MM.1S (cell line): Measurements from ENCODE around the gene ARMC9.

Experiments
- DNase-seq: peaks from one replicate; pipeline ENCODE4 v3.0.0-alpha.2; 2015
- H2AFZ ChIP-seq: fragments of 300-600 bp; sonication (generic); 2 replicates; pipeline ENCODE4 v1.6.0; 2016; ENCODE audit warnings: antibody characterized with exemption, low read length
- H3F3A ChIP-seq: fragments of 300-600 bp; sonication (generic); 2 replicates; pipeline ENCODE4 v1.6.1; 2016; ENCODE audit warnings: mild to moderate bottlenecking, antibody characterized with exemption, low read length, moderate library complexity, mixed read lengths; ENCODE audit not compliant: insufficient read depth
- H3K27ac ChIP-seq: fragments of 300-600 bp; sonication (generic); 2 replicates; pipeline ENCODE4 v1.5.1; 2016; ENCODE audit warnings: mild to moderate bottlenecking, low read length
- H3K27me3 ChIP-seq: fragments of 300-600 bp; sonication (generic); replicated peaks from 2 replicates; pipeline ENCODE4 v1.6.0; 2016; ENCODE audit warnings: low read length; ENCODE audit not compliant: insufficient read depth
- H3K36me3 ChIP-seq: fragments of 300-600 bp; sonication (generic); replicated peaks from 2 replicates; pipeline ENCODE4 v1.6.1; 2016; ENCODE audit warnings: mild to moderate bottlenecking, low read length, mixed read lengths; ENCODE audit not compliant: insufficient read depth
- H3K4me1 ChIP-seq: fragments of 300-600 bp; sonication (generic); 2 replicates; pipeline ENCODE4 v1.6.1; 2016; ENCODE audit warnings: low read length, mixed read lengths
- H3K4me2 ChIP-seq: fragments of 300-600 bp; sonication (generic); 2 replicates; pipeline ENCODE4 v1.6.0; 2016; ENCODE audit warnings: low read depth, low read length
- H3K4me3 ChIP-seq: fragments of 300-600 bp; sonication (generic); 2 replicates; pipeline ENCODE4 v1.5.1; 2016; ENCODE audit warnings: low read length, mixed read lengths
- H3K79me2 ChIP-seq: fragments of 300-600 bp; sonication (generic); 2 replicates; pipeline ENCODE4 v1.6.1; 2016; ENCODE audit warnings: mixed run types, low read length, mixed read lengths
- H3K9ac ChIP-seq: fragments of 300-600 bp; sonication (generic); 2 replicates; pipeline ENCODE4 v1.6.1; 2016; ENCODE audit warnings: low read length, mixed read lengths
- H3K9me2 ChIP-seq: fragments of 300-600 bp; sonication (generic); replicated peaks from 2 replicates; pipeline ENCODE4 v1.6.1; 2016; ENCODE audit warnings: mild to moderate bottlenecking, low read length, mixed read lengths; ENCODE audit not compliant: insufficient read depth
- H3K9me3 ChIP-seq: fragments of 300-600 bp; sonication (generic); replicated peaks from 2 replicates; pipeline ENCODE4 v1.6.1; 2016; ENCODE audit warnings: mild to moderate bottlenecking, low read length, mixed read lengths; ENCODE audit not compliant: insufficient read depth
- H4K20me1 ChIP-seq: fragments of 300-600 bp; sonication (generic); 2 replicates; pipeline ENCODE4 v1.6.1; 2016; ENCODE audit warnings: mild to moderate bottlenecking, low read length, moderate library complexity, mixed read lengths; ENCODE audit not compliant: insufficient read depth
- EZH2 ChIP-seq: fragments of 300-600 bp; sonication (generic); optimal IDR thresholded peaks from 2 replicates; pipeline ENCODE3; 2017; ENCODE audit warnings: low read depth, mild to moderate bottlenecking, antibody characterized with exemption, low read length, mixed read lengths
- EZH2phosphoT487 ChIP-seq: fragments of 300-600 bp; sonication (generic); IDR thresholded peaks from 2 replicates; pipeline ENCODE4 v1.6.1; 2018; ENCODE audit warnings: antibody characterized with exemption, low read length
- TF ChIP-seq, protein P1 (sequence below): fragments of 300-600 bp; sonication (generic); IDR thresholded peaks from 2 replicates; pipeline ENCODE4 v1.5.1; 2016; ENCODE audit warnings: antibody characterized with exemption, low read length, mixed read lengths

Gene ARMC9

DNA sequence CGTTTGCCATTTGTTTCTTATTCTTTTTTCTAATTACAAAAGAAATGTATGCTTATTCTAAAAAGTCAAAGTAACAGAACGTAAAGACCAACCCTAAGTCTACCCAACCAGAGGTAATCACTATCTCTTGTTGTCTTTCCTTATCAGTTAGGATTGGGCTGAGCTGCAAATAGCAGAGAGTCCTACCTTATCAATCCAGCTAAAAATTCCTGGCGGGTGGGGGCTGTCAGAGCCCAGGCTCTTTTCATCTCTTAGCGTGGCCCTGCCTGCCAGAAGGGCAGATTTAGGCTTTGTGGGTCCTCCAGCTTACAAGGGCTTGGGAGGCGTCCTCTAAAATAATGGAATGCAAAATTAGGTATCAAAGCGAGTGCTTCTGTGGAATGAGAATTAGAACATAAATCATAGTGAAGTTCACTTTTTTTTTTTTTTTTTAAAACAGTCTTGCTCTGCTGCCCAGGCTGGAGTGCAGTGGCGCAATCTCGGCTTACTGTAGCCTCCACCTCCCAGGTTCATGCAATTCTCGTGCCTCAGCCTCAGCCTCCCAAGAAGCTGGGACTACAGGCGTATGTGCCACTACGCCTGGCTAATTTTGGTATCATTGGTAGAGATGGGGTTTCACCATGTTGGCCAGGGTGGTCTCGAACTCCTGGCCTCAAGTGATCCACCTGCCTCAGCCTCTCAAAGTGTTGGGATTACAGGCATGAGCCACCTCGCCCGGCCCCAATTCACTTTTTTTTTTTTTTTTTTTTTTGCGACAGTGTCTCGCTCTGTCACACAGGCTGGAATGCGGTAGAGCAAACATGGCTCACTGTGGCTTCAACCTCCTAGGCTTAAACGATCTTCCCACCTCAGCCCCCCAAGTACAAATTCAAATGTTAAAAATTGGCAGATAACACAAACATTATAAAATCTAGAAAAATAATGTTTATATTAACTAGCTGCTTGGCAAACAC lies 139.7 kb downstream of the ARMC9 start:
- Histone ChIP-seq H3F3A (no peaks in the 10 kb centered on the region), H3K4me2 (no peak overlapping the region)
- TF ChIP-seq EZH2, result no peak
- TF ChIP-seq, protein P1, sequence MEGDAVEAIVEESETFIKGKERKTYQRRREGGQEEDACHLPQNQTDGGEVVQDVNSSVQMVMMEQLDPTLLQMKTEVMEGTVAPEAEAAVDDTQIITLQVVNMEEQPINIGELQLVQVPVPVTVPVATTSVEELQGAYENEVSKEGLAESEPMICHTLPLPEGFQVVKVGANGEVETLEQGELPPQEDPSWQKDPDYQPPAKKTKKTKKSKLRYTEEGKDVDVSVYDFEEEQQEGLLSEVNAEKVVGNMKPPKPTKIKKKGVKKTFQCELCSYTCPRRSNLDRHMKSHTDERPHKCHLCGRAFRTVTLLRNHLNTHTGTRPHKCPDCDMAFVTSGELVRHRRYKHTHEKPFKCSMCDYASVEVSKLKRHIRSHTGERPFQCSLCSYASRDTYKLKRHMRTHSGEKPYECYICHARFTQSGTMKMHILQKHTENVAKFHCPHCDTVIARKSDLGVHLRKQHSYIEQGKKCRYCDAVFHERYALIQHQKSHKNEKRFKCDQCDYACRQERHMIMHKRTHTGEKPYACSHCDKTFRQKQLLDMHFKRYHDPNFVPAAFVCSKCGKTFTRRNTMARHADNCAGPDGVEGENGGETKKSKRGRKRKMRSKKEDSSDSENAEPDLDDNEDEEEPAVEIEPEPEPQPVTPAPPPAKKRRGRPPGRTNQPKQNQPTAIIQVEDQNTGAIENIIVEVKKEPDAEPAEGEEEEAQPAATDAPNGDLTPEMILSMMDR, result no peak
- no peak for TF ChIP-seq EZH2phosphoT487

DNA sequence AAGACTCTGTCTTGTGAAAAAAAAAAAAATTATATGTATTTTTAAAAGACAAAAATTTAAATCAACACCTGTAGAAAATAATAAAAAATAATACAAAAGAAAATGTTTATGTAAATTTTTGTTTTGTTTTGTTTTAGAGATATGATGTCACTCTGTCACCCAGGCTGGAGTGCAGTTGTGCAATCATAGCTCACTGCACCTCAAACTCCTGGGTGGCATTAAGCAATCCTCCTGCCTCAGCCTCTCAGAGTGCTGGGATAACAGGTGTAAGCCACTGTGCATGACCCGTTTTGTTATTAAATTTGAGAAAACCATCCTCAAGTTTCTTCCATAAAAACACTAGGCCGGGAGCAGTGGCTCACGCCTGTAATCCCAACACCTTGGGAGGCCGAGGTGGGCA lies 140.9 kb downstream of the ARMC9 start:
- no peak for DNase-seq
- H3K36me3 ChIP-seq, result no peaks in the 10 kb centered on the region
- H3K4me3 ChIP-seq, result no peak overlapping the region
- no peaks in the 10 kb centered on the region for H4K20me1 ChIP-seq
- H3K4me2 ChIP-seq, result no peak overlapping the region
- H3K9me3 ChIP-seq, result no peaks in the 10 kb centered on the region
- H3K79me2 ChIP-seq, result no peaks in the 10 kb centered on the region
- no peak overlapping the region for H3K27ac ChIP-seq
- no peak overlapping the region for H3K9ac ChIP-seq
- no peaks in the 10 kb centered on the region for H3K9me2 ChIP-seq
- no peaks in the 10 kb centered on the region for H3F3A ChIP-seq
- H3K27me3 ChIP-seq, result no peaks in the 10 kb centered on the region
- no peak for TF ChIP-seq EZH2phosphoT487
- TF ChIP-seq EZH2, result no peak
- TF ChIP-seq, protein P1, result no peak
- H2AFZ ChIP-seq, result no peak overlapping the region
- no peaks in the 10 kb centered on the region for H3K4me1 ChIP-seq

More for the DNA sequence above, 139.7 kb downstream of the ARMC9 start:
- H2AFZ ChIP-seq, result no peak overlapping the region
- no peak overlapping the region for H3K9ac ChIP-seq
- no peaks in the 10 kb centered on the region for H4K20me1 ChIP-seq
- no peaks in the 10 kb centered on the region for H3K36me3 ChIP-seq
- H3K79me2 ChIP-seq, result no peaks in the 10 kb centered on the region
- no peaks in the 10 kb centered on the region for H3K27me3 ChIP-seq
- H3K9me2 ChIP-seq, result no peaks in the 10 kb centered on the region
- H3K27ac ChIP-seq, result no peak overlapping the region
- no peaks in the 10 kb centered on the region for H3K9me3 ChIP-seq
- no peak overlapping the region for H3K4me3 ChIP-seq
- no peak for DNase-seq
- H3K4me1 ChIP-seq, result no peaks in the 10 kb centered on the region

DNA sequence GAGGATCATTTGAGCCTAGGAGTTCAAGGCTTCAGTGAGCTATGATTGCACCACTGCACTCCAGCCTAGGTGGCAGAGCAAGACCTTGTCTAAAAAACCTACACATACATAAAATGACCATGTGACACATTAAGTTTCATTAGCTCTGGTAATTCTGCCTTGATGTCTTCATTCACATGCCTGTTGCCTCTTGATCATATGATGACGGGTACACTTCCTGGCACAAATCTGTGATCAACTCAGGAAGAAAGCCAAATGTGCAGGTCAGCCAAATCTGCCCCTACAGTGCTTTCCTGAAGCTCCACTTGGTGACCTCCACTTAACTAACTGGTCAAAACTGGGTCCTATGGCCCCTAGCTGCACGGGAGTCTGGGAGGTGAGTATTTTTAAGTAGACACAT lies 142.7 kb downstream of the ARMC9 start:
- H3K27me3 ChIP-seq, result no peaks in the 10 kb centered on the region
- H3K4me3 ChIP-seq, result no peak overlapping the region
- TF ChIP-seq, protein P1, result no peak
- no peak for TF ChIP-seq EZH2
- no peak for TF ChIP-seq EZH2phosphoT487
- no peaks in the 10 kb centered on the region for H3K36me3 ChIP-seq
- H3K9me3 ChIP-seq, result no peaks in the 10 kb centered on the region
- no peak overlapping the region for H3K27ac ChIP-seq
- H3K9me2 ChIP-seq, result no peaks in the 10 kb centered on the region
- no peaks in the 10 kb centered on the region for H3F3A ChIP-seq
- no peaks in the 10 kb centered on the region for H3K79me2 ChIP-seq
- H3K4me2 ChIP-seq, result no peak overlapping the region
- H3K9ac ChIP-seq, result no peak overlapping the region
- no peaks in the 10 kb centered on the region for H4K20me1 ChIP-seq
- H3K4me1 ChIP-seq, result no peaks in the 10 kb centered on the region
- DNase-seq, result no peak
- H2AFZ ChIP-seq, result no peak overlapping the region
